GM18520 (cell line): Measurements from ENCODE around the gene EDNRB.
"Not testable (repeated sequence)": the region's sequence is repeated elsewhere in the genome, so short reads cannot be mapped to it uniquely, and the experiment has no call there.

Experiments
- ATAC-seq: cut with Tn5 transposase; IDR thresholded peaks from one replicate; pipeline ENCODE4 v1.9.1; 2021; ENCODE audit not compliant: unreplicated experiment

The EDNRB gene

GRCh38 chr13:77918391-77919245 lies at the start of gene EDNRB:
Gene EDNRB (minus strand): TSS chr13:77918831. CDS start chr13:77918573, 258 bp downstream.
- ATAC-seq: no peak

GRCh38 chr13:77966671-77967070 lies 48.0 kb upstream of the EDNRB start:
- ATAC-seq: no peak

GRCh38 chr13:77952737-77953136 lies 34.1 kb upstream of the EDNRB start:
- no peak for ATAC-seq

- ATAC-seq: no peak
Observed at GRCh38 chr13:77952276-77952675, 33.6 kb upstream of the EDNRB start.

GRCh38 chr13:77946522-77946921 lies 27.9 kb upstream of the EDNRB start:
- ATAC-seq: no peak

- ATAC-seq: not testable (repeated sequence)
Observed at GRCh38 chr13:77935063-77935462, 16.4 kb upstream of the EDNRB start.

- ATAC-seq: peak; percentile 58
Observed at GRCh38 chr13:77930430-77930829, 11.8 kb upstream of the EDNRB start.

GRCh38 chr13:77928909-77929308 lies 10.3 kb upstream of the EDNRB start:
- peak; percentile 97 for ATAC-seq

GRCh38 chr13:77925616-77926015 lies 7.0 kb upstream of the EDNRB start:
- ATAC-seq: no peak

- no peak for ATAC-seq
Observed at GRCh38 chr13:77919921-77920294, 1.3 kb upstream of the EDNRB start.

GRCh38 chr13:77919246-77919920 lies 752 bp upstream of the EDNRB start:
- no peak for ATAC-seq

GRCh38 chr13:77916488-77916887 lies 2.1 kb downstream of the EDNRB start:
- no peak for ATAC-seq

GRCh38 chr13:77915686-77916085 lies 2.9 kb downstream of the EDNRB start:
- ATAC-seq: no peak

GRCh38 chr13:77913003-77913402 lies 5.6 kb downstream of the EDNRB start:
- ATAC-seq: no peak

- ATAC-seq: no peak
Observed at GRCh38 chr13:77911751-77912150, 6.9 kb downstream of the EDNRB start.

GRCh38 chr13:77909827-77910226 lies 8.8 kb downstream of the EDNRB start:
- ATAC-seq: no peak

- no peak for ATAC-seq
Observed at GRCh38 chr13:77908531-77908930, 10.1 kb downstream of the EDNRB start.

- no peak for ATAC-seq
Observed at GRCh38 chr13:77907666-77908341, 10.8 kb downstream of the EDNRB start.

GRCh38 chr13:77904031-77904430 lies 14.6 kb downstream of the EDNRB start:
- ATAC-seq: no peak

- ATAC-seq: no peak
Observed at GRCh38 chr13:77903435-77903834, 15.2 kb downstream of the EDNRB start.

- ATAC-seq: no peak
Observed at GRCh38 chr13:77902319-77902963, 16.2 kb downstream of the EDNRB start.
